DLD1 (cell line): ENCODE results near the gene RASA3.
"Not testable (repeated sequence)": the region's sequence is repeated elsewhere in the genome, so short reads cannot be mapped to it uniquely, and the experiment has no call there.

Experiments used
- in situ Hi-C: cut with HindIII; loops from 2 replicates; pipeline ENCODE4 v1.10.0; 2017; ENCODE audit warnings: low sequenced_read_pairs

RASA3 gene

GRCh38 chr13:114132419-114133121, at the start of gene RASA3:
Gene RASA3 (minus strand): TSS chr13:114132623. CDS start chr13:114132489, 134 bp downstream.
- in situ Hi-C loops: no loop called here

GRCh38 chr13:114179087-114179658, 46.8 kb upstream of the RASA3 start, which contains the start of gene CFAP97D2:
Gene CFAP97D2 (plus strand): TSS chr13:114179257. CDS start chr13:114179331, 74 bp downstream.
- in situ Hi-C loops: no loop called here

- in situ Hi-C loops: no loop called here
These were observed 45.0 kb upstream of the RASA3 start for GRCh38 chr13:114177245-114178010.

GRCh38 chr13:114176359-114176902, 44.0 kb upstream of the RASA3 start:
- in situ Hi-C loops: not testable (repeated sequence)

- in situ Hi-C loops: no loop called here
These were observed 42.1 kb upstream of the RASA3 start for GRCh38 chr13:114174529-114174961.

- in situ Hi-C loops: no loop called here
These were observed 41.3 kb upstream of the RASA3 start for GRCh38 chr13:114173745-114174144.

- in situ Hi-C loops: no loop called here
These were observed 40.8 kb upstream of the RASA3 start for GRCh38 chr13:114173272-114173671.

GRCh38 chr13:114167885-114168284, 35.5 kb upstream of the RASA3 start:
- in situ Hi-C loops: no loop called here

GRCh38 chr13:114167426-114167825, 35.0 kb upstream of the RASA3 start:
- in situ Hi-C loops: no loop called here

- in situ Hi-C loops: no loop called here
These were observed 34.1 kb upstream of the RASA3 start for GRCh38 chr13:114166381-114167131.

GRCh38 chr13:114164681-114165429, 32.4 kb upstream of the RASA3 start:
- in situ Hi-C loops: no loop called here

GRCh38 chr13:114164053-114164452, 31.6 kb upstream of the RASA3 start:
- in situ Hi-C loops: no loop called here

GRCh38 chr13:114162533-114162922, 30.1 kb upstream of the RASA3 start:
- in situ Hi-C loops: no loop called here

GRCh38 chr13:114161644-114162532, 29.5 kb upstream of the RASA3 start:
- in situ Hi-C loops: no loop called here

- in situ Hi-C loops: no loop called here
These were observed 28.7 kb upstream of the RASA3 start for GRCh38 chr13:114161028-114161556.

- in situ Hi-C loops: not testable (repeated sequence)
These were observed 26.6 kb upstream of the RASA3 start for GRCh38 chr13:114158869-114159666.

- in situ Hi-C loops: no loop called here
These were observed 25.6 kb upstream of the RASA3 start for GRCh38 chr13:114157869-114158495.
